PC-9 (cell line): ENCODE data around the gene RAD50. TPM values are rescaled to one million over a fixed set of nuclear protein-coding genes. Genes with fewer than 3 reads are reported as not detected.
A peak's percentile ranks its signal among the peaks of the same experiment; 100 is the strongest.
"Not testable (repeated sequence)": the region's sequence is repeated elsewhere in the genome, so short reads cannot be mapped to it uniquely, and the experiment has no call there.

Experiments
- BruUV-seq: library from RNA; stranded (reverse); fragments of 400-500 nt; replicated peaks from 2 replicates; lab custom pipeline; 2021; lab: Mats Ljungman, UMichigan
- CTCF ChIA-PET: fragments of 300-600 bp; sonication (Branson Sonifier 250); formaldehyde crosslinking; loops from one replicate; lab custom pipeline; 2022; ENCODE audit warnings: antibody characterized with exemption; lab: Charles Lee
- POLR2A ChIA-PET: fragments of 300-600 bp; sonication (Branson Sonifier 250); formaldehyde crosslinking; loops from one replicate; lab custom pipeline; 2022; ENCODE audit warnings: antibody characterized with exemption; ENCODE audit not compliant: unreplicated experiment; lab: Charles Lee
- DNase-seq, 2 experiments: peaks; one replicate each; pipeline versions ENCODE4 v3.0.0 to v3.0.0-alpha.2; 2015 to 2022; ENCODE audit warnings: mixed read lengths in 1 of 2
- H2AFZ ChIP-seq: fragments of 200-600 bp; sonication (generic); 2 replicates; pipeline ENCODE4 v1.8.1; 2017; ENCODE audit warnings: antibody characterized with exemption
- H3F3A ChIP-seq: fragments of 200-600 bp; sonication (generic); 2 replicates; pipeline ENCODE4 v1.8.1; 2017; ENCODE audit warnings: antibody characterized with exemption, mild to moderate bottlenecking, low read depth; ENCODE audit not compliant: insufficient read depth
- H3K27ac ChIP-seq: fragments of 200-600 bp; sonication (generic); 2 replicates; pipeline ENCODE4 v1.6.1; 2016; ENCODE audit warnings: mixed run types
- H3K27me3 ChIP-seq: fragments of 200-600 bp; sonication (generic); 2 replicates; pipeline ENCODE4 v1.6.1; 2016; ENCODE audit warnings: low read depth, mixed run types; ENCODE audit not compliant: insufficient read depth
- H3K36me3 ChIP-seq: fragments of 200-600 bp; sonication (generic); 2 replicates; pipeline ENCODE4 v1.6.1; 2016; ENCODE audit warnings: low read depth, mixed run types
- H3K4me1 ChIP-seq: fragments of 200-600 bp; sonication (generic); replicated peaks from 2 replicates; pipeline ENCODE4 v1.6.1; 2016; ENCODE audit warnings: mixed run types; ENCODE audit not compliant: insufficient read depth
- H3K4me2 ChIP-seq: fragments of 200-600 bp; sonication (generic); 2 replicates; pipeline ENCODE4 v1.6.1; 2017; ENCODE audit warnings: mixed run types
- H3K4me3 ChIP-seq: fragments of 200-600 bp; sonication (generic); 2 replicates; pipeline ENCODE4 v1.6.1; 2016; ENCODE audit warnings: mixed run types
- H3K79me2 ChIP-seq: fragments of 200-600 bp; sonication (generic); 2 replicates; pipeline ENCODE4 v1.6.1; 2017; ENCODE audit warnings: low read depth, mixed run types
- H3K9me2 ChIP-seq: fragments of 200-600 bp; sonication (generic); 2 replicates; pipeline ENCODE4 v1.8.1; 2017; ENCODE audit warnings: mild to moderate bottlenecking; ENCODE audit not compliant: insufficient read depth
- H3K9me3 ChIP-seq: fragments of 200-600 bp; sonication (generic); 2 replicates; pipeline ENCODE4 v1.8.1; 2016; ENCODE audit warnings: low read depth; ENCODE audit not compliant: insufficient read depth
- H4K20me1 ChIP-seq: fragments of 200-600 bp; sonication (generic); 2 replicates; pipeline ENCODE4 v1.8.1; 2017; ENCODE audit not compliant: insufficient read depth
- EZH2 ChIP-seq: fragments of 200-600 bp; sonication (generic); IDR thresholded peaks from 2 replicates; pipeline ENCODE4 v1.8.0; 2017; ENCODE audit warnings: antibody characterized with exemption, low read depth
- intact Hi-C: fragments of 100-400 bp; cut with micrococcal nuclease; formaldehyde crosslinking; loops from one replicate; pipeline ENCODE4 v1.10.0; 2022; ENCODE audit not compliant: unreplicated experiment
- total RNA-seq: library from RNA; stranded (reverse); gene quantifications from 2 replicates; pipeline ENCODE4 v1.2.3, GENCODE V29; 2021
- TF ChIP-seq, protein P1 (sequence below): fragments of 200-600 bp; sonication (generic); conservative IDR thresholded peaks from 2 replicates; pipeline ENCODE4 v1.6.1; 2017; ENCODE audit warnings: mixed run types, antibody characterized with exemption, mild to moderate bottlenecking, moderate library complexity

Gene RAD50
- total RNA-seq, 1 experiment from 2014 or later = 42.2 TPM

DNA sequence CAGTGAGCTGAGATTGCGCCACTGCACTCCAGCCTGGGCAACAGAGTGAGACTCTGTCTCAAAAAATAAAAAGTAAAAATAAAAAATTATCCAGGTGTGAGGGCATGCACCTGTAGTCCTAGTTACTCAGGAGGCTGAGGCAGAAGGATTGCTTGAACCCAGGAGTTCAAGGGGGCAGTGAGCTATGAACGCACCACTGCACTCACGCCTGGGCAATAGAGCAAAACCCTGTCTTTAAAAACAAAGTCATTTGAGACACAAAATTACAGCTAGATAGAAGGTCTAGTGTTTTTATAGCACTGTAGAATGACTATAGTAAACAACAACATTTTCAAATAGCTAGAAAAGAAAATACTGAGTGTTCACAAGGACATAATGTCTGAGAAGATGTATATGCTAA lies 133.4 kb downstream of the RAD50 start:
- no peak for TF ChIP-seq EZH2
- TF ChIP-seq, protein P1, sequence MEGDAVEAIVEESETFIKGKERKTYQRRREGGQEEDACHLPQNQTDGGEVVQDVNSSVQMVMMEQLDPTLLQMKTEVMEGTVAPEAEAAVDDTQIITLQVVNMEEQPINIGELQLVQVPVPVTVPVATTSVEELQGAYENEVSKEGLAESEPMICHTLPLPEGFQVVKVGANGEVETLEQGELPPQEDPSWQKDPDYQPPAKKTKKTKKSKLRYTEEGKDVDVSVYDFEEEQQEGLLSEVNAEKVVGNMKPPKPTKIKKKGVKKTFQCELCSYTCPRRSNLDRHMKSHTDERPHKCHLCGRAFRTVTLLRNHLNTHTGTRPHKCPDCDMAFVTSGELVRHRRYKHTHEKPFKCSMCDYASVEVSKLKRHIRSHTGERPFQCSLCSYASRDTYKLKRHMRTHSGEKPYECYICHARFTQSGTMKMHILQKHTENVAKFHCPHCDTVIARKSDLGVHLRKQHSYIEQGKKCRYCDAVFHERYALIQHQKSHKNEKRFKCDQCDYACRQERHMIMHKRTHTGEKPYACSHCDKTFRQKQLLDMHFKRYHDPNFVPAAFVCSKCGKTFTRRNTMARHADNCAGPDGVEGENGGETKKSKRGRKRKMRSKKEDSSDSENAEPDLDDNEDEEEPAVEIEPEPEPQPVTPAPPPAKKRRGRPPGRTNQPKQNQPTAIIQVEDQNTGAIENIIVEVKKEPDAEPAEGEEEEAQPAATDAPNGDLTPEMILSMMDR = no peak
- Histone ChIP-seq H3K36me3 (no peaks in the 10 kb centered on the region), H3K9me3 (no peaks in the 10 kb centered on the region), H3K79me2 (no peaks in the 10 kb centered on the region), H2AFZ (no peak overlapping the region), H3K9me2 (no peaks in the 10 kb centered on the region), H3K4me1 (no peaks in the 10 kb centered on the region), H3K4me2 (no peak overlapping the region), H3K27ac (no peak overlapping the region), H3K27me3 (no peaks in the 10 kb centered on the region), H4K20me1 (no peaks in the 10 kb centered on the region), H3F3A (no peaks in the 10 kb centered on the region), H3K4me3 (no peak overlapping the region)
- intact Hi-C loops = loop anchor here (5.0 kb wide), 1 partner anchor 508 kb away; no protein-coding TSS in a partner anchor
- CTCF ChIA-PET = no interaction called here
- POLR2A ChIA-PET = no interaction called here
- BruUV-seq = no TSS peak
- no peak for DNase-seq

DNA sequence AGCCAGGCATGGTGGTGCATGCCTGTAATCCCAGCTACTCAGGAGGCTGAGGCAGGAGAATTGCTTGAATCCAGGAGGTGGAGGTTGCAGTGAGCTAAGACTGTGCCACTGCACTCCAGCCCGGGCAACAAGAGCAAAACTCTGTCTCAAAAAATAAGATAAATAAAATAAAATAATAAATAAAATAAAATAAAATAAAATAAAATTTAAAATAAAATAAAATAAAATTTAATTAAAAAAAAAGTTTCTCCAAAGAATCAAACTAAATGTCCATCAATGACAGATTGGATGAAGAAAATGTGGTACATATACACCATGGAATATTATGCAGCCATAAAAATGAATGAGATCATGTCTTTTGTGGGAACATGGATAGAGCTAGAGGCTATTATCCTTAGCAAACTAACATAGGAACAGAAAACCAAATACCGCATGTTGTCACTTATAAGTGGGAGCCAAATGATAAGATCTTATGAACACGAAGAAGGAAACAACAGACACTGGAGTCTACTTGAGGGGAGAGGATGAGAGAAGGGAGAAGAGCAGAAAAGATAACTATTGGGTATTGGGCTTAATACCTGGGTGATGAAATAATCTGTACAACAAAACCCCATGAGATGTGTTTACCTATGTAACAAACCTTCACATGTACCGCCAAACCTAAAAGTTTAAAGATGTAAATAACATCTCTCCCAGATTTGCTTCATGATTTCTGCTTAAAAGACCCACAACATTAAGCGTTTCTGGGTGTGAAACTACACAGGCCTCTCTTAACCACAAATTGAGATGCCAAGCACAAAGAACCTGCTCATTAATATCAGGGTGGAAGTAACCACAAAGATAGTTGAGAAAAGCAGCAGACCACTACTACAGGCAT lies 135.2 kb downstream of the RAD50 start:
- CTCF ChIA-PET = interaction anchor here (0.7 kb wide), 1 partner anchor 29 kb away, joined by 3 read pairs; no protein-coding TSS in a partner anchor
- H3K4me3 ChIP-seq, H4K20me1 ChIP-seq, DNase-seq, H3F3A ChIP-seq, H3K27ac ChIP-seq, BruUV-seq, POLR2A ChIA-PET, H3K79me2 ChIP-seq, H3K4me2 ChIP-seq, H3K36me3 ChIP-seq, H3K9me3 ChIP-seq, H3K9me2 ChIP-seq, H3K4me1 ChIP-seq, H3K27me3 ChIP-seq: not testable (repeated sequence)
- intact Hi-C loops = loop anchor here (5.0 kb wide), 1 partner anchor 510 kb away; no protein-coding TSS in a partner anchor
- peak overlapping the region; percentile 25; the same call in 1 of the 2 replicates for H2AFZ ChIP-seq

DNA sequence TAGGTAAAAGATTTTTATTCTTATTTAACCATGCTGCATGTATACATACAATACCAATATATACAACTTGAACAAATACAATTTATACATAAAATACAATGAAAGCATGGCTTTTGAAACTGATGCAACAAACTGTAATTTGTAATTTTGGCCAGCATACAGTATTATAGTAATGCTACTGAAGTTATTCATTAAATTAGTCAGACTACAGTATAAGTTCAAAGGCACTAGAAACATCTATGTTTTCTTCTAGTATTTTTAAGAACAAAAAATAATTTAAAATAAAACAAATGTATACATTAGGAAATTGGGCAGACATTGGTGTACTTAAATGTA lies 135.8 kb downstream of the RAD50 start:
- Histone ChIP-seq H3F3A (no peaks in the 10 kb centered on the region), H4K20me1 (no peaks in the 10 kb centered on the region), H3K9me2 (no peaks in the 10 kb centered on the region), H3K9me3 (no peaks in the 10 kb centered on the region), H3K4me3 (no peak overlapping the region), H3K36me3 (0 out of 2 replicates have a peak, but pooled peaks cover 4% of the 10 kb centered on the region), H3K27ac (no peak overlapping the region), H3K27me3 (no peaks in the 10 kb centered on the region), H3K4me2 (no peak overlapping the region), H3K79me2 (no peaks in the 10 kb centered on the region), H2AFZ (peak overlapping the region; percentile 25; the same call in 1 of the 2 replicates), H3K4me1 (no peaks in the 10 kb centered on the region)
- intact Hi-C loops = loop anchor here (5.0 kb wide), 1 partner anchor 510 kb away; no protein-coding TSS in a partner anchor
- ChIA-PET CTCF (no interaction called here), POLR2A (no interaction called here)
- no peak for TF ChIP-seq EZH2
- TF ChIP-seq, protein P1 = no peak
- DNase-seq = no peak
- no TSS peak for BruUV-seq

Other genes with a start within 250 kb of the RAD50 start
- gene SLC22A5, start 187.3 kb upstream of the RAD50 start, total RNA-seq = 13.5 and 15.2 TPM in 2 replicates
- 27.1 and 38.9 TPM in 2 replicates for gene IRF1, start 66.2 kb upstream of the RAD50 start, total RNA-seq
- gene IL5, start 13.5 kb upstream of the RAD50 start, total RNA-seq = not detected in 2 replicates
- gene IL13, start 101.2 kb downstream of the RAD50 start, total RNA-seq = not detected in 2 replicates
- not detected in 2 replicates for gene IL4, start 117.0 kb downstream of the RAD50 start, total RNA-seq
- 10.1 and 15.2 TPM in 2 replicates for gene KIF3A, start 180.6 kb downstream of the RAD50 start, total RNA-seq
- gene CCNI2, start 190.4 kb downstream of the RAD50 start, total RNA-seq = 1.2 and 1.7 TPM in 2 replicates
- 22.3 and 24.2 TPM in 2 replicates for gene SEPTIN8, start 220.3 kb downstream of the RAD50 start, total RNA-seq